Testis (tissue), 2 donors: Measurements from ENCODE around the gene RAB11FIP3.

Source experiments
- POLR2A ChIP-seq: fragments of 450-650 bp; IDR thresholded peaks from one replicate; pipeline ENCODE4 v1.6.1; 2017; ENCODE audit warnings: antibody characterized with exemption, mild to moderate bottlenecking, moderate library complexity
- TF ChIP-seq, protein P1 (sequence below), 3 experiments: fragments of 450-650 bp in 2 of 3; fragments of 200-600 bp in 1 of 3; sonication (generic) in 1 of 3; IDR thresholded peaks; one replicate each; pipeline ENCODE4 v1.5.1; 2016 to 2019; ENCODE audit warnings: antibody characterized with exemption in 3 of 3, mild to moderate bottlenecking in 2 of 3, moderate library complexity in 1 of 3

DNA sequence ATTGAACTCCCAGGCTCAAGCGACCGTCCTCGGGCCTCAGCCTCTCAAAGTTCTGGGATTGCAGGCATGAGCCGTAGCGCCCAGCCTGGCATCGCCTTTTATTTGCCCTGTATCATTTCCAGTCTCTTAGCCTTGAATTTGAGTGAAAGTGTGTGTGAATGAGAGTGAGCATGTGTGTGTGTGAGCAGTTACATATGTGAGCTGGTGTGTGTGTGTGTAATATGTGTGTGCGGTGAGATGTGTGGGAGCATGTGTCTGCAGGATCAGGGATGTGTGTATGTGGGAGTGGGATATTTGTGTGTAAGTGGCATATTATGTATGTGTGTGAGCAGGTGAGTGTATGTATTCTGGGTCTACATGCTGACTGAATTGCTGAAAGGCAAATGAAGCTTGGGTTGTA is 5.5 kb downstream of the RAB11FIP3 start:
- TF ChIP-seq, protein P1, sequence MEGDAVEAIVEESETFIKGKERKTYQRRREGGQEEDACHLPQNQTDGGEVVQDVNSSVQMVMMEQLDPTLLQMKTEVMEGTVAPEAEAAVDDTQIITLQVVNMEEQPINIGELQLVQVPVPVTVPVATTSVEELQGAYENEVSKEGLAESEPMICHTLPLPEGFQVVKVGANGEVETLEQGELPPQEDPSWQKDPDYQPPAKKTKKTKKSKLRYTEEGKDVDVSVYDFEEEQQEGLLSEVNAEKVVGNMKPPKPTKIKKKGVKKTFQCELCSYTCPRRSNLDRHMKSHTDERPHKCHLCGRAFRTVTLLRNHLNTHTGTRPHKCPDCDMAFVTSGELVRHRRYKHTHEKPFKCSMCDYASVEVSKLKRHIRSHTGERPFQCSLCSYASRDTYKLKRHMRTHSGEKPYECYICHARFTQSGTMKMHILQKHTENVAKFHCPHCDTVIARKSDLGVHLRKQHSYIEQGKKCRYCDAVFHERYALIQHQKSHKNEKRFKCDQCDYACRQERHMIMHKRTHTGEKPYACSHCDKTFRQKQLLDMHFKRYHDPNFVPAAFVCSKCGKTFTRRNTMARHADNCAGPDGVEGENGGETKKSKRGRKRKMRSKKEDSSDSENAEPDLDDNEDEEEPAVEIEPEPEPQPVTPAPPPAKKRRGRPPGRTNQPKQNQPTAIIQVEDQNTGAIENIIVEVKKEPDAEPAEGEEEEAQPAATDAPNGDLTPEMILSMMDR (IDR thresholded peaks at IDR 0.05): no peak
- no peak for TF ChIP-seq POLR2A
